Neural cell (in vitro differentiated cells): ENCODE measurements around the gene WRAP53.

Source experiments
- CTCF ChIP-seq: fragments of 450-650 bp; IDR thresholded peaks from 2 replicates; pipeline ENCODE4 v1.5.1; 2014; ENCODE audit warnings: antibody characterized with exemption, mild to moderate bottlenecking, moderate library complexity; ENCODE audit not compliant: poor library complexity, severe bottlenecking
- EP300 ChIP-seq: fragments of 450-650 bp; conservative IDR thresholded peaks from 2 replicates; pipeline ENCODE4 v1.6.1; 2014; ENCODE audit warnings: antibody characterized with exemption, mild to moderate bottlenecking, moderate library complexity; ENCODE audit not compliant: poor library complexity, severe bottlenecking
- EZH2 ChIP-seq: fragments of 200-600, 300-800 bp; shearing (Covaris generic), sonication (generic); IDR thresholded peaks from 2 replicates; pipeline ENCODE4 v1.6.1; 2014; ENCODE audit warnings: antibody characterized with exemption, low read length, borderline replicate concordance, mild to moderate bottlenecking; ENCODE audit not compliant: insufficient read depth, poor library complexity, severe bottlenecking
- MXI1 ChIP-seq: fragments of 450-650 bp; conservative IDR thresholded peaks from 2 replicates; pipeline ENCODE4 v1.6.1; 2014; ENCODE audit warnings: antibody characterized with exemption, mild to moderate bottlenecking; ENCODE audit not compliant: poor library complexity, severe bottlenecking
- POLR2AphosphoS5 ChIP-seq: IDR thresholded peaks from 2 replicates; pipeline ENCODE4 v1.6.1; 2012
- RAD21 ChIP-seq: fragments of 450-650 bp; conservative IDR thresholded peaks from 2 replicates; pipeline ENCODE4 v1.6.1; 2014; ENCODE audit warnings: antibody characterized with exemption, mild to moderate bottlenecking, moderate library complexity
- REST ChIP-seq: IDR thresholded peaks from 2 replicates; pipeline ENCODE4 v1.6.1; 2012; ENCODE audit warnings: borderline replicate concordance
- SMC3 ChIP-seq: fragments of 450-650 bp; conservative IDR thresholded peaks from 2 replicates; pipeline ENCODE4 v1.6.1; 2014; ENCODE audit warnings: antibody characterized with exemption, mild to moderate bottlenecking, moderate library complexity; ENCODE audit not compliant: poor library complexity
- TAF1 ChIP-seq: IDR thresholded peaks from 2 replicates; pipeline ENCODE4 v1.6.1; 2012; ENCODE audit warnings: low read depth

DNA sequence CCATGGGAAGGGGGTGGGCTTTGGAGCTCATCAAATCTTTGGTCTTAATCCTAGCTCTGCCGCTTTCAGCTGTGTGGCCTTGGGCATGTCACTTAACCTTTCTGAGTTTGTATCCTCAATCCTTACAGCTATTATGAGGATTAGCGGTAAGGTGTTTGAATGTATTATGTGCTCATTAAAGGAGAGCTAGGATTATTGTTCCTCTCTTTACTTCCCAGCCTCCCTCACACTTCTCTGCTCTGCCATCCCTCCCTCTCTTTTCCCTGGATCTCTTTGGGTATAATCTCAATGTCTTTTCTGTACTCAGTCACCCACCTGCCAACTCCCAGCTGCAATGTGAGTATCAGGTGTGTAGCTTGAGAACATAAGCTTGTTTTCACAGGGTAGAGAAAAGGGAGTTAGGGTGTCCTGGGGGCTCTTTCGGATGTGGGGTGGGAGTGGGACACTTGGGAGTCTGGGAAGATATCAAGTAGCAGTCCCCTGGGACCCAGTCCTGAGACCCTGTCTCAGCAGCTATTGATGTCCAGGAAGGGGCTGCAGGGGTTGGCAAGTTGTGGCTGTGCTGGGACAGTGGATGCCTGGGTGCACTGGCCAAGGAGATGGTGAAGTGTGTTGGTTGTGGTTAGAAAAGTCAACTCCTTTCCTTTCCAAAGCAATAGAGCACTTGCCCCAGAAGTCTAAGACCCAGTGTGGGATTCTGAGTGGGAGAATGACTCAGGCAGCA is 18.5 kb downstream of the WRAP53 start:
- TF ChIP-seq CTCF (no peak), SMC3 (no peak), REST (no peak), MXI1 (no peak), POLR2AphosphoS5 (no peak), EZH2 (no peak), RAD21 (no peak), EP300 (no peak), TAF1 (no peak)
